IMR-90 (cell line): ENCODE data around the gene SOCS3. TPM values are rescaled to one million over a fixed set of nuclear protein-coding genes. Genes with fewer than 3 reads are reported as not detected.
"Not testable (repeated sequence)": the region's sequence is repeated elsewhere in the genome, so short reads cannot be mapped to it uniquely, and the experiment has no call there.

Source experiments
- ATAC-seq: fragments of 200-7000 bp; cut with Tn5 transposase; 2 replicates; pipeline ENCODE4 v1.9.1; 2020; ENCODE audit warnings: low read depth, mild to moderate bottlenecking, moderate library complexity
- BruUV-seq: library from RNA; stranded (reverse); fragments of 400-500 nt; replicated peaks from 2 replicates; lab custom pipeline; 2021; lab: Mats Ljungman, UMichigan
- CTCF ChIA-PET: fragments of 300-600 bp; formaldehyde crosslinking; extraction: SDS; loops from one replicate; lab custom pipeline; 2021; ENCODE audit warnings: antibody characterized with exemption; lab: Yijun Ruan, JAX
- POLR2A ChIA-PET: fragments of 300-600 bp; sonication (Branson Sonifier 250); formaldehyde crosslinking; loops from one replicate; lab custom pipeline; 2022; ENCODE audit warnings: antibody characterized with exemption; ENCODE audit not compliant: unreplicated experiment; lab: Charles Lee
- DNase-seq: peaks from one replicate; pipeline ENCODE4 v3.0.0; 2013
- H2AFZ ChIP-seq: replicated peaks from 2 replicates; pipeline ENCODE3; 2013; ENCODE audit warnings: low read length, mild to moderate bottlenecking; ENCODE audit not compliant: poor library complexity
- H2AK5ac ChIP-seq: 2 replicates; pipeline ENCODE4 v1.6.1; 2013; ENCODE audit warnings: low read depth, low read length, inconsistent platforms
- H2AK9ac ChIP-seq: replicated peaks from 2 replicates; pipeline ENCODE3; 2013; ENCODE audit warnings: mild to moderate bottlenecking, low read depth, low read length, moderate library complexity; ENCODE audit not compliant: poor library complexity
- H2BK120ac ChIP-seq: 2 replicates; pipeline ENCODE4 v1.6.1; 2013; ENCODE audit warnings: low read depth, low read length, inconsistent platforms
- H2BK15ac ChIP-seq: 3 replicates; pipeline ENCODE4 v1.6.1; 2013; ENCODE audit warnings: low read depth, low read length, inconsistent platforms
- H2BK20ac ChIP-seq: 2 replicates; pipeline ENCODE4 v1.6.1; 2013; ENCODE audit warnings: low read depth, mild to moderate bottlenecking, inconsistent platforms, low read length, moderate library complexity
- H2BK5ac ChIP-seq: 2 replicates; pipeline ENCODE4 v1.6.1; 2013; ENCODE audit warnings: mild to moderate bottlenecking, low read depth, low read length, inconsistent platforms; ENCODE audit not compliant: poor library complexity, severe bottlenecking
- H3K14ac ChIP-seq: replicated peaks from 2 replicates; pipeline ENCODE4 v1.6.1; 2013; ENCODE audit warnings: low read depth, low read length, inconsistent platforms
- H3K18ac ChIP-seq: 2 replicates; pipeline ENCODE4 v1.6.1; 2013; ENCODE audit warnings: low read depth, low read length, control low read depth
- H3K23ac ChIP-seq: 2 replicates; pipeline ENCODE4 v1.6.1; 2013; ENCODE audit warnings: low read depth, low read length, inconsistent platforms
- H3K27ac ChIP-seq: 2 replicates; pipeline ENCODE4 v1.5.1; 2013; ENCODE audit warnings: mild to moderate bottlenecking, control low read depth, low read length; ENCODE audit not compliant: insufficient read depth
- H3K27me3 ChIP-seq: 2 replicates; pipeline ENCODE4 v1.6.1; 2013; ENCODE audit warnings: low read length; ENCODE audit not compliant: control insufficient read depth, insufficient read depth
- H3K36me3 ChIP-seq: 2 replicates; pipeline ENCODE4 v1.6.1; 2013; ENCODE audit warnings: low read length, mixed read lengths; ENCODE audit not compliant: control insufficient read depth, insufficient read depth
- H3K4ac ChIP-seq: 2 replicates; pipeline ENCODE4 v1.6.1; 2013; ENCODE audit warnings: low read depth, low read length, inconsistent platforms
- H3K4me1 ChIP-seq: 2 replicates; pipeline ENCODE4 v1.6.1; 2013; ENCODE audit warnings: low read length, mixed read lengths; ENCODE audit not compliant: control insufficient read depth, insufficient read depth
- H3K4me2 ChIP-seq: 2 replicates; pipeline ENCODE4 v1.6.1; 2013; ENCODE audit warnings: low read depth, mild to moderate bottlenecking, control low read depth, low read length, moderate library complexity
- H3K4me3 ChIP-seq: 2 replicates; pipeline ENCODE4 v1.5.1; 2013; ENCODE audit warnings: low read depth, mild to moderate bottlenecking, control low read depth, low read length, moderate library complexity; ENCODE audit not compliant: insufficient read depth
- H3K56ac ChIP-seq: 2 replicates; pipeline ENCODE4 v1.6.1; 2013; ENCODE audit warnings: low read length, inconsistent platforms; ENCODE audit not compliant: insufficient read depth; ENCODE audit errors: extremely low read depth
- H3K79me1 ChIP-seq, 2 experiments: 2 replicates each; pipeline ENCODE4 v1.6.1; 2013; ENCODE audit warnings: low read length in 2 of 2, inconsistent platforms in 1 of 2, low read depth in 1 of 2
- H3K9ac ChIP-seq: 2 replicates; pipeline ENCODE4 v1.6.1; 2013; ENCODE audit warnings: low read depth, low read length, control low read depth
- H3K9me1 ChIP-seq: 2 replicates; pipeline ENCODE4 v1.6.1; 2013; ENCODE audit warnings: low read length, inconsistent platforms; ENCODE audit not compliant: insufficient read depth
- H3K9me3 ChIP-seq: 2 replicates; pipeline ENCODE4 v1.6.1; 2013; ENCODE audit warnings: low read length; ENCODE audit not compliant: control insufficient read depth, insufficient read depth
- H4K20me1 ChIP-seq: 2 replicates; pipeline ENCODE4 v1.6.1; 2013; ENCODE audit warnings: low read length, inconsistent platforms; ENCODE audit not compliant: insufficient read depth
- H4K5ac ChIP-seq: 2 replicates; pipeline ENCODE4 v1.6.1; 2013; ENCODE audit warnings: mild to moderate bottlenecking, low read depth, low read length, control low read depth
- H4K8ac ChIP-seq, 2 experiments: 2 replicates each; pipeline ENCODE4 v1.6.1; 2013; ENCODE audit warnings: low read depth in 2 of 2, low read length in 2 of 2, control low read depth in 1 of 2, inconsistent platforms in 1 of 2
- H4K91ac ChIP-seq: 2 replicates; pipeline ENCODE4 v1.6.1; 2013; ENCODE audit warnings: low read depth, low read length, inconsistent platforms; ENCODE audit not compliant: insufficient read depth
- CHD1 ChIP-seq: IDR thresholded peaks from 2 replicates; pipeline ENCODE4 v1.6.1; 2012; ENCODE audit warnings: low read depth, low read length, improper control_type of control experiment
- MAFK ChIP-seq: IDR thresholded peaks from 2 replicates; pipeline ENCODE4 v1.6.1; 2012; ENCODE audit warnings: low read depth, low read length, improper control_type of control experiment
- RAD21 ChIP-seq: IDR thresholded peaks from 2 replicates; pipeline ENCODE4 v1.6.1; 2012; ENCODE audit warnings: low read length, improper control_type of control experiment
- RCOR1 ChIP-seq: IDR thresholded peaks from 2 replicates; pipeline ENCODE4 v1.6.1; 2012; ENCODE audit warnings: mild to moderate bottlenecking, low read length, improper control_type of control experiment; ENCODE audit not compliant: insufficient replicate concordance
- RFX5 ChIP-seq: IDR thresholded peaks from 2 replicates; pipeline ENCODE4 v1.8.0; 2012; ENCODE audit warnings: low read depth, mild to moderate bottlenecking, low read length, moderate library complexity
- USF2 ChIP-seq: fragments of 150-350 bp; IDR thresholded peaks from 2 replicates; pipeline ENCODE4 v1.6.1; 2017; ENCODE audit warnings: mild to moderate bottlenecking, antibody characterized with exemption, low read length, low read depth
- WGBS, 2 experiments: methylation state at CpG; one replicate each; pipeline versions ENCODE4 v1.1.5 to v1.1.7; 2013; ENCODE audit warnings: missing lambda C conversion rate in 2 of 2; ENCODE audit not compliant: insufficient read length in 1 of 2; ENCODE audit errors: extremely low coverage in 2 of 2; 5-methylcytosine and 5-hydroxymethylcytosine counted together
- dilution Hi-C: fragments of 300-500 bp; cut with HindIII; formaldehyde crosslinking; loops from one replicate; pipeline ENCODE4 v1.14.3; 2018; ENCODE audit warnings: low sequenced_read_pairs; ENCODE audit not compliant: unreplicated experiment
- in situ Hi-C: fragments of 300-500 bp; cut with MboI; formaldehyde crosslinking; loops from 3 replicates; pipeline ENCODE4 v1.14.3; 2019; ENCODE audit warnings: low sequenced_read_pairs, inconsistent platforms, mixed read lengths
- intact Hi-C: fragments of 100-400 bp; cut with micrococcal nuclease; formaldehyde crosslinking; loops from 2 replicates; pipeline ENCODE4 v1.10.0; 2022
- polyA plus RNA-seq, 3 experiments: library from polyadenylated mRNA; depleted of rRNA; stranded (reverse); fragments of >200 nt; gene quantifications; 2 replicates each; pipeline ENCODE4 v1.2.3, GENCODE V29; 2012; ENCODE audit warnings: low replicate concordance in 1 of 3
- total RNA-seq: library from RNA; depleted of rRNA; stranded (reverse); fragments of >200 nt; gene quantifications from 2 replicates; pipeline ENCODE4 v1.2.3, GENCODE V29; 2012

Gene SOCS3
- total and polyA plus RNA-seq, 2 of the 4 experiments (the other 2 are of a cell fraction) = 19.2 to 19.9 TPM

- no CpG with 5 or more reads among the region's 4 CpGs for WGBS, 2 experiments
- H2BK120ac ChIP-seq = peak overlapping the region; percentile 51
- intact Hi-C loops (no loop called here), in situ Hi-C loops (no loop called here), dilution Hi-C loops (no loop called here)
- H3K79me1 ChIP-seq = peaks cover 0 to 4% of the 10 kb centered on the region in 2 experiments; a peak in 1 of 4 replicates
- peak overlapping the region; percentile 18 for H2AK5ac ChIP-seq
- peak overlapping the region; percentile 72 for H2BK20ac ChIP-seq
- no peaks in the 10 kb centered on the region for H3K36me3 ChIP-seq
- H3K9me1 ChIP-seq = peaks cover 22% of the 10 kb centered on the region
- H3K27ac ChIP-seq = no peak overlapping the region
- DNase-seq (no peak), ATAC-seq (no peak)
- peaks cover 32% of the 10 kb centered on the region for H3K4me1 ChIP-seq
- H3K4ac ChIP-seq = peak overlapping the region; percentile 77; the same call in 1 of the 2 replicates
- no peak overlapping the region for H3K4me2 ChIP-seq
- no peak overlapping the region for H2BK5ac ChIP-seq
- peak overlapping the region; percentile 40; the same call in 2 of the 3 replicates for H2BK15ac ChIP-seq
- no peak overlapping the region for H3K4me3 ChIP-seq
- H4K20me1 ChIP-seq = no peaks in the 10 kb centered on the region
- no peak overlapping the region for H3K56ac ChIP-seq
- 0 out of 2 replicates have a peak overlapping the region, but pooled peaks have one; percentile 10 for H3K18ac ChIP-seq
- peak overlapping the region; percentile 14; the same call in 1 of the 2 replicates for H3K14ac ChIP-seq
- BruUV-seq = no TSS peak
- no peak for TF ChIP-seq MAFK
- TF ChIP-seq RAD21 = no peak
- TF ChIP-seq RCOR1 = no peak
- no peak for TF ChIP-seq CHD1
- no peak for TF ChIP-seq USF2
- no peak for TF ChIP-seq RFX5
- H3K9ac ChIP-seq = no peak overlapping the region
- CTCF ChIA-PET = no interaction called here
- H2AK9ac ChIP-seq = no peak overlapping the region
- no peak overlapping the region for H2AFZ ChIP-seq
- no peaks in the 10 kb centered on the region for H3K27me3 ChIP-seq
- no peaks in the 10 kb centered on the region for H3K9me3 ChIP-seq
- POLR2A ChIA-PET = no interaction called here
- H4K91ac ChIP-seq = no peak overlapping the region
- H3K23ac ChIP-seq = no peak overlapping the region
- peak overlapping the region; percentile 4 to 40; a peak in 2 of 4 replicates for H4K8ac ChIP-seq
- no peak overlapping the region for H4K5ac ChIP-seq
Observed at GRCh38 chr17:78332991-78333390, 26.9 kb downstream of the SOCS3 start.

- H3K9ac ChIP-seq, POLR2A ChIA-PET, H4K5ac ChIP-seq, H2AK9ac ChIP-seq, H3K14ac ChIP-seq, H2BK15ac ChIP-seq, ATAC-seq, DNase-seq, H3K27me3 ChIP-seq, H3K23ac ChIP-seq, H3K36me3 ChIP-seq, in situ Hi-C loops, H3K4me3 ChIP-seq, dilution Hi-C loops, H3K18ac ChIP-seq, H3K56ac ChIP-seq, H3K79me1 ChIP-seq, BruUV-seq, H3K27ac ChIP-seq, H2BK5ac ChIP-seq, H3K4me2 ChIP-seq, H2AFZ ChIP-seq, H4K20me1 ChIP-seq, H3K9me3 ChIP-seq: not testable (repeated sequence)
- Histone ChIP-seq H3K4ac (peak overlapping the region; percentile 81), H2BK120ac (peak overlapping the region; percentile 86; the same call in 1 of the 2 replicates), H2BK20ac (peak overlapping the region; percentile 65), H3K4me1 (peaks cover 27% of the 10 kb centered on the region), H2AK5ac (peak overlapping the region; percentile 96; the same call in 1 of the 2 replicates), H3K9me1 (peaks cover 22% of the 10 kb centered on the region), H4K91ac (peak overlapping the region; percentile 40; the same call in 1 of the 2 replicates), H4K8ac (peak overlapping the region in 1 of 2 experiments; percentile 22; a peak in 1 of 4 replicates)
- CTCF ChIA-PET = interaction anchor here (0.7 kb wide), 1 partner anchor 43 kb away, joined by 3 read pairs; no protein-coding TSS in a partner anchor
- 100% methylated on average over 3 of the region's 12 CpGs; no CpG with 5 or more reads in 1 of the 2 experiments for WGBS, 2 experiments
- intact Hi-C loops = loop anchor here (2.0 kb wide), 1 partner anchor 19 kb away; no protein-coding TSS in a partner anchor
Observed at GRCh38 chr17:78331355-78331754, 28.5 kb downstream of the SOCS3 start.
